ENCODE results near the gene ACTR6.

ACTR6 gene

DNA sequence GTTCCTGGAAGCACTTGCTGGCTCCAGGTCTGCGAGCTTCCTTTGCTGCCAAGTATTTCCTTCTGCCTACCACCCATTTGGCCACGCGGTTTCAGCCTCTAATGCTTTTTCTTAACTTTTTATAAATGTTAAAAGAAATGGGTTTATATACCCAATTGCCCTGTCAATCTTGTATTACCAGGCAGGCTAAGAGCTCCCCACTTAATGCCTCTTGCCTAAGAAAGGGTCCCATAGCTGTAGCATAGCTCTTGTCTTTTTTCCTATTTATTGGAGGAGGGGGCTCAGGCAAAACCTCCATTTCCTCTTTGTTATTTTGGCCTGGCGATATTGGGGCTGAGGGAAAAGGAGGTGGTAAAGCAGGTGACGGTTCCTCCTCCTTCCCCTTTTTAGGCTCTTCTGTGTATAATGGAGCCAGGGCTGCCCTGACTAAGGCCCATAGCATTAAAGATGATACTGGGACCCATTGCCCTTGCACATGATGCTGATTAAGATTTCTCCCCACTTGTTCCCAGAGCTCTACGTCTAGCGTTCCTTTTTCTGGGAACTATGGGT lies 36.4 kb upstream of the ACTR6 start:
- H3K9me2 ChIP-seq (replicated peaks; ENCODE audit: low read depth, low read length): no peaks in the 10 kb centered on the region
- H3K9me3 ChIP-seq (ENCODE audit: insufficient read depth, low read depth, low read length): no peaks in the 10 kb centered on the region
- no peak overlapping the region for H3K4me3 ChIP-seq (ENCODE audit: low read length, poor library complexity, severe bottlenecking)
- TF ChIP-seq EZH2phosphoT487 (IDR thresholded peaks at IDR 0.05; ENCODE audit: borderline replicate concordance): no peak
- TF ChIP-seq, protein P1, sequence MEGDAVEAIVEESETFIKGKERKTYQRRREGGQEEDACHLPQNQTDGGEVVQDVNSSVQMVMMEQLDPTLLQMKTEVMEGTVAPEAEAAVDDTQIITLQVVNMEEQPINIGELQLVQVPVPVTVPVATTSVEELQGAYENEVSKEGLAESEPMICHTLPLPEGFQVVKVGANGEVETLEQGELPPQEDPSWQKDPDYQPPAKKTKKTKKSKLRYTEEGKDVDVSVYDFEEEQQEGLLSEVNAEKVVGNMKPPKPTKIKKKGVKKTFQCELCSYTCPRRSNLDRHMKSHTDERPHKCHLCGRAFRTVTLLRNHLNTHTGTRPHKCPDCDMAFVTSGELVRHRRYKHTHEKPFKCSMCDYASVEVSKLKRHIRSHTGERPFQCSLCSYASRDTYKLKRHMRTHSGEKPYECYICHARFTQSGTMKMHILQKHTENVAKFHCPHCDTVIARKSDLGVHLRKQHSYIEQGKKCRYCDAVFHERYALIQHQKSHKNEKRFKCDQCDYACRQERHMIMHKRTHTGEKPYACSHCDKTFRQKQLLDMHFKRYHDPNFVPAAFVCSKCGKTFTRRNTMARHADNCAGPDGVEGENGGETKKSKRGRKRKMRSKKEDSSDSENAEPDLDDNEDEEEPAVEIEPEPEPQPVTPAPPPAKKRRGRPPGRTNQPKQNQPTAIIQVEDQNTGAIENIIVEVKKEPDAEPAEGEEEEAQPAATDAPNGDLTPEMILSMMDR (conservative IDR thresholded peaks at IDR 0.05; ENCODE audit: low read length): no peak
- no peak overlapping the region for H2AFZ ChIP-seq (ENCODE audit: low read length)
- H3K79me2 ChIP-seq (ENCODE audit: insufficient read depth, low read length): no peaks in the 10 kb centered on the region
- no peak overlapping the region for H3K4me2 ChIP-seq (ENCODE audit: low read depth, low read length, poor library complexity, severe bottlenecking)
- H3F3A ChIP-seq (ENCODE audit: low read depth): no peaks in the 10 kb centered on the region
- no peaks in the 10 kb centered on the region; the same call in 1 of the 2 replicates for H3K36me3 ChIP-seq (ENCODE audit: insufficient read depth, low read length)
- H3K4me1 ChIP-seq (ENCODE audit: insufficient read depth, low read length, poor library complexity, severe bottlenecking): no peaks in the 10 kb centered on the region
- H3K9ac ChIP-seq (ENCODE audit: low read depth, low read length, poor library complexity, severe bottlenecking): no peak overlapping the region
- no peaks in the 10 kb centered on the region for H3K27me3 ChIP-seq (ENCODE audit: insufficient read depth, low read length, poor library complexity, severe bottlenecking)
- H4K20me1 ChIP-seq (ENCODE audit: insufficient read depth, low read length, poor library complexity, severe bottlenecking): no peaks in the 10 kb centered on the region

DNA sequence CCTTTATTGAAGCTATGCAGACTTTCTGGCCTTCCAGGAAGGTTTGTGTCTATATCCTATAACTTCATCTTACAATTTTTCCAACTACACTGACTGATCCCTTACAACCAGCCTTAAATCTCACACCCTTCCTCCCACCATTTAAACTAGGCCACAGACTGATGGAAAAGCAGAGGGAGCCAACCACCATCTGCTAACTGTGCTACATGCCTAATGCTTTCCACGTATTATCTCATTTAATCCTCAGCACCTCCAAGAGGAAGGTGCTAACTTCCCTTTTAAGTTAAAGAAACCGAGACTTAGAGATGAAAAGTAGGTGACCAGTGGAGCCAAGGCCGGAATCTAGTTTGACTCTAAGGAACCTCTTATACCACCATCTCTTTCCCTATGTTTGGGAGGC lies 35.3 kb upstream of the ACTR6 start:
- Histone ChIP-seq H3K27me3 (ENCODE audit: insufficient read depth, low read length, poor library complexity, severe bottlenecking) (no peaks in the 10 kb centered on the region), H3K9ac (ENCODE audit: low read depth, low read length, poor library complexity, severe bottlenecking) (no peak overlapping the region), H3F3A (ENCODE audit: low read depth) (no peaks in the 10 kb centered on the region), H2AFZ (ENCODE audit: low read length) (no peak overlapping the region), H3K4me2 (ENCODE audit: low read depth, low read length, poor library complexity, severe bottlenecking) (no peak overlapping the region), H4K20me1 (ENCODE audit: insufficient read depth, low read length, poor library complexity, severe bottlenecking) (no peaks in the 10 kb centered on the region), H3K9me2 (replicated peaks; ENCODE audit: low read depth, low read length) (no peaks in the 10 kb centered on the region), H3K4me1 (ENCODE audit: insufficient read depth, low read length, poor library complexity, severe bottlenecking) (no peaks in the 10 kb centered on the region), H3K79me2 (ENCODE audit: insufficient read depth, low read length) (no peaks in the 10 kb centered on the region), H3K4me3 (ENCODE audit: low read length, poor library complexity, severe bottlenecking) (no peak overlapping the region), H3K9me3 (ENCODE audit: insufficient read depth, low read depth, low read length) (no peaks in the 10 kb centered on the region), H3K36me3 (ENCODE audit: insufficient read depth, low read length) (no peaks in the 10 kb centered on the region; the same call in 1 of the 2 replicates)
- TF ChIP-seq, protein P1 (conservative IDR thresholded peaks at IDR 0.05; ENCODE audit: low read length): no peak
- no peak for TF ChIP-seq EZH2phosphoT487 (IDR thresholded peaks at IDR 0.05; ENCODE audit: borderline replicate concordance)

DNA sequence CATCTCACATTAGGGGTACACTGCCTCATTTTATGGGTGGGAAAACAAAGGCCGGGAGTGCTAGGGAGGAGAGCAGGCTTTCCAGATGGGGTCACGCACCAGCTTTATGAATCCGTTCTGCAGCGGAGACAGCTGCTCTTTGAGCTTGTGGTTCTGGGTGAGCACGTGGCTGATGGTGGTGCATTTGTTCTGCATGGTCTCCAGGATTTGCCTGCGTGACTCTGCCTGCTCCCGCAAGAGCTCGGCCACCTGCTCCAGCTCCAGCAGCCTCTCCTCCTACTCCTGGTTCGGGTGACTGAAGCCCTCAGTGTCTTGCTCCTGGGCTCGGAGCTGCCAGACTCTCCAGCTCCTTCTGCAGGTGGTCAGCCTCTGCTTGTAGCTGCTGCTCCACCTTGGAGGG lies 34.4 kb upstream of the ACTR6 start:
- TF ChIP-seq, protein P1 (conservative IDR thresholded peaks at IDR 0.05; ENCODE audit: low read length): no peak
- TF ChIP-seq EZH2phosphoT487 (IDR thresholded peaks at IDR 0.05; ENCODE audit: borderline replicate concordance): no peak
- H4K20me1 ChIP-seq (ENCODE audit: insufficient read depth, low read length, poor library complexity, severe bottlenecking): no peaks in the 10 kb centered on the region
- H3K79me2 ChIP-seq (ENCODE audit: insufficient read depth, low read length): no peaks in the 10 kb centered on the region
- H3K36me3 ChIP-seq (ENCODE audit: insufficient read depth, low read length): no peaks in the 10 kb centered on the region; the same call in 1 of the 2 replicates
- no peak overlapping the region for H3K4me3 ChIP-seq (ENCODE audit: low read length, poor library complexity, severe bottlenecking)
- no peaks in the 10 kb centered on the region for H3K9me3 ChIP-seq (ENCODE audit: insufficient read depth, low read depth, low read length)
- no peaks in the 10 kb centered on the region for H3K27me3 ChIP-seq (ENCODE audit: insufficient read depth, low read length, poor library complexity, severe bottlenecking)
- no peak overlapping the region for H2AFZ ChIP-seq (ENCODE audit: low read length)
- H3K4me2 ChIP-seq (ENCODE audit: low read depth, low read length, poor library complexity, severe bottlenecking): no peak overlapping the region
- H3F3A ChIP-seq (ENCODE audit: low read depth): no peaks in the 10 kb centered on the region
- no peak overlapping the region for H3K9ac ChIP-seq (ENCODE audit: low read depth, low read length, poor library complexity, severe bottlenecking)
- H3K4me1 ChIP-seq (ENCODE audit: insufficient read depth, low read length, poor library complexity, severe bottlenecking): no peaks in the 10 kb centered on the region
- H3K9me2 ChIP-seq (replicated peaks; ENCODE audit: low read depth, low read length): no peaks in the 10 kb centered on the region

Data from Loucy (cell line).